Testis (tissue), 2 donors: ENCODE measurements around the gene P2RX1.

Experiments
- POLR2A ChIP-seq: fragments of 450-650 bp; IDR thresholded peaks from one replicate; pipeline ENCODE4 v1.6.1; 2017; ENCODE audit warnings: antibody characterized with exemption, mild to moderate bottlenecking, moderate library complexity
- TF ChIP-seq, protein P1 (sequence below), 3 experiments: fragments of 450-650 bp in 2 of 3; fragments of 200-600 bp in 1 of 3; sonication (generic) in 1 of 3; IDR thresholded peaks; one replicate each; pipeline ENCODE4 v1.5.1; 2016 to 2019; ENCODE audit warnings: antibody characterized with exemption in 3 of 3, mild to moderate bottlenecking in 2 of 3, moderate library complexity in 1 of 3

- TF ChIP-seq, protein P1, sequence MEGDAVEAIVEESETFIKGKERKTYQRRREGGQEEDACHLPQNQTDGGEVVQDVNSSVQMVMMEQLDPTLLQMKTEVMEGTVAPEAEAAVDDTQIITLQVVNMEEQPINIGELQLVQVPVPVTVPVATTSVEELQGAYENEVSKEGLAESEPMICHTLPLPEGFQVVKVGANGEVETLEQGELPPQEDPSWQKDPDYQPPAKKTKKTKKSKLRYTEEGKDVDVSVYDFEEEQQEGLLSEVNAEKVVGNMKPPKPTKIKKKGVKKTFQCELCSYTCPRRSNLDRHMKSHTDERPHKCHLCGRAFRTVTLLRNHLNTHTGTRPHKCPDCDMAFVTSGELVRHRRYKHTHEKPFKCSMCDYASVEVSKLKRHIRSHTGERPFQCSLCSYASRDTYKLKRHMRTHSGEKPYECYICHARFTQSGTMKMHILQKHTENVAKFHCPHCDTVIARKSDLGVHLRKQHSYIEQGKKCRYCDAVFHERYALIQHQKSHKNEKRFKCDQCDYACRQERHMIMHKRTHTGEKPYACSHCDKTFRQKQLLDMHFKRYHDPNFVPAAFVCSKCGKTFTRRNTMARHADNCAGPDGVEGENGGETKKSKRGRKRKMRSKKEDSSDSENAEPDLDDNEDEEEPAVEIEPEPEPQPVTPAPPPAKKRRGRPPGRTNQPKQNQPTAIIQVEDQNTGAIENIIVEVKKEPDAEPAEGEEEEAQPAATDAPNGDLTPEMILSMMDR (IDR thresholded peaks at IDR 0.05), result no peak
- no peak for TF ChIP-seq POLR2A
Measured at GRCh38 chr17:3943240-3943891, 27.1 kb upstream of the P2RX1 start.
